HepG2 (cell line): ENCODE results near the gene CAPS. TPM values are rescaled to one million over a fixed set of nuclear protein-coding genes. Genes with fewer than 3 reads are reported as not detected.

Source experiments
- ATAC-seq: fragments of 200-7000 bp; cut with Tn5 transposase; 3 replicates; pipeline ENCODE4 v1.9.1; 2020; ENCODE audit warnings: mild to moderate bottlenecking, moderate library complexity
- BruUV-seq: library from RNA; stranded (reverse); fragments of 400-500 nt; replicated peaks from 2 replicates; lab custom pipeline; 2021; lab: Mats Ljungman, UMichigan
- CTCF ChIA-PET: fragments of 300-600 bp; formaldehyde crosslinking; extraction: SDS; loops from one replicate; lab custom pipeline; 2021; ENCODE audit warnings: low total read pairs, inconsistent platforms, low intra/inter-chr PET ratio; lab: Yijun Ruan, JAX
- POLR2A ChIA-PET: fragments of 350-600 bp; sonication (Branson Sonifier 250); formaldehyde crosslinking; loops from one replicate; lab custom pipeline; 2020; ENCODE audit warnings: antibody characterized with exemption, inconsistent platforms; lab: Yijun Ruan, JAX
- DNase-seq: peaks from one replicate; pipeline ENCODE4 v3.0.0-alpha.2; 2015; ENCODE audit warnings: low spot score
- FAIRE-seq: peaks from 3 replicates; lab custom pipeline; 2011; peaks lifted over from hg19 to GRCh38; lab: Jason Lieb, UNC
- H2AFZ ChIP-seq: one replicate; pipeline ENCODE4 v1.6.1; 2011; ENCODE audit warnings: low read length, inconsistent platforms
- H3K27ac ChIP-seq: fragments of 300-600 bp; 3 replicates; pipeline ENCODE4 v1.8.0; 2011; ENCODE audit warnings: mixed run types, mild to moderate bottlenecking, mixed read lengths, low read length, inconsistent platforms; ENCODE audit not compliant: insufficient read depth; ENCODE audit errors: extremely low read length
- H3K27me3 ChIP-seq, 2 experiments: fragments of 200-600 bp in 1 of 2; 2 replicates in 1 of 2; 3 replicates in 1 of 2; pipeline versions ENCODE4 v1.6.0 to v1.8.0; 2011; ENCODE audit warnings: low read length in 2 of 2, mild to moderate bottlenecking in 2 of 2, moderate library complexity in 2 of 2, inconsistent platforms in 1 of 2; ENCODE audit not compliant: insufficient read depth in 2 of 2, control insufficient read depth in 1 of 2
- H3K36me3 ChIP-seq, 2 experiments: fragments of 200-600 bp in 1 of 2; replicated peaks in 1 of 2; 2 replicates in 1 of 2; 3 replicates in 1 of 2; pipeline versions ENCODE4 v1.5.1 to v1.8.0; 2011; ENCODE audit warnings: low read length in 2 of 2, inconsistent platforms in 1 of 2; ENCODE audit not compliant: insufficient read depth in 2 of 2, control insufficient read depth in 1 of 2
- H3K4me1 ChIP-seq: 2 replicates; pipeline ENCODE4 v1.5.1; 2012; ENCODE audit warnings: low read length, inconsistent platforms; ENCODE audit not compliant: insufficient read depth
- H3K4me2 ChIP-seq: 2 replicates; pipeline ENCODE4 v1.6.0; 2011; ENCODE audit warnings: low read depth, low read length, inconsistent platforms
- H3K4me3 ChIP-seq, 3 experiments: fragments of 200-600 bp in 1 of 3; sonication (generic), shearing (Covaris generic) in 1 of 3; replicated peaks in 1 of 3; 2 replicates each; pipeline ENCODE4 v1.5.1; 2011 to 2016; ENCODE audit warnings: low read length in 3 of 3, inconsistent platforms in 2 of 3, low read depth in 2 of 3, mild to moderate bottlenecking in 2 of 3, control low read depth in 1 of 3, mixed read lengths in 1 of 3; ENCODE audit not compliant: insufficient read depth in 1 of 3
- H3K79me2 ChIP-seq: one replicate; pipeline ENCODE4 v1.6.1; 2011; ENCODE audit warnings: low read length, inconsistent platforms; ENCODE audit not compliant: insufficient read depth
- H3K9ac ChIP-seq: 2 replicates; pipeline ENCODE4 v1.6.0; 2011; ENCODE audit warnings: mild to moderate bottlenecking, low read depth, low read length, inconsistent platforms; ENCODE audit not compliant: insufficient read depth
- H3K9me3 ChIP-seq: 2 replicates; pipeline ENCODE4 v1.5.1; 2012; ENCODE audit warnings: mild to moderate bottlenecking, low read length
- H4K20me1 ChIP-seq: 2 replicates; pipeline ENCODE4 v1.6.0; 2011; ENCODE audit warnings: inconsistent platforms, mild to moderate bottlenecking, low read length, moderate library complexity; ENCODE audit not compliant: insufficient read depth
- AGO2 ChIP-seq: fragments of 200-400 bp; formaldehyde crosslinking; optimal IDR thresholded peaks from 2 replicates; pipeline ENCODE3; 2017; ENCODE audit warnings: mild to moderate bottlenecking, low read depth, low read length, moderate library complexity
- CTCF ChIP-seq: sonication (generic); formaldehyde crosslinking; IDR thresholded peaks from 2 replicates; pipeline ENCODE4 v1.5.0; 2020; ENCODE audit warnings: mild to moderate bottlenecking, missing genetic modification reagents, moderate library complexity
- HNRNPL ChIP-seq: fragments of 200-400 bp; formaldehyde crosslinking; IDR thresholded peaks from 2 replicates; pipeline ENCODE4 v1.6.1; 2017; ENCODE audit warnings: mild to moderate bottlenecking, low read depth, low read length
- KLF12 ChIP-seq: sonication (generic); formaldehyde crosslinking; IDR thresholded peaks from 2 replicates; pipeline ENCODE4 v1.4.0; 2020; ENCODE audit warnings: missing genetic modification reagents, borderline replicate concordance
- MIER3 ChIP-seq: IDR thresholded peaks from 2 replicates; pipeline ENCODE4 v1.6.1; 2016; ENCODE audit warnings: missing compliant biosample characterization, borderline replicate concordance
- POLR2G ChIP-seq: fragments of 200-400 bp; formaldehyde crosslinking; IDR thresholded peaks from 2 replicates; pipeline ENCODE4 v1.6.1; 2018; ENCODE audit warnings: mild to moderate bottlenecking, low read depth, low read length, moderate library complexity
- RBFOX2 ChIP-seq: fragments of 200-400 bp; formaldehyde crosslinking; IDR thresholded peaks from 2 replicates; pipeline ENCODE4 v1.6.1; 2017; ENCODE audit warnings: low read depth, mild to moderate bottlenecking, low read length
- STAG1 ChIP-seq: sonication (generic); formaldehyde crosslinking; IDR thresholded peaks from 2 replicates; pipeline ENCODE4 v1.4.0; 2020; ENCODE audit warnings: missing genetic modification reagents
- ZBTB33 ChIP-seq: sonication (generic); formaldehyde crosslinking; IDR thresholded peaks from 2 replicates; pipeline ENCODE4 v1.4.0; 2020; ENCODE audit warnings: missing genetic modification reagents
- ZNF687 ChIP-seq: sonication (generic); formaldehyde crosslinking; IDR thresholded peaks from 2 replicates; pipeline ENCODE4 v1.5.1; 2020; ENCODE audit warnings: mild to moderate bottlenecking, missing genetic modification reagents, moderate library complexity
- WGBS: methylation state at CpG from one replicate; pipeline ENCODE4 v1.1.6; 2017; ENCODE audit warnings: low lambda C conversion rate; 5-methylcytosine and 5-hydroxymethylcytosine counted together
- in situ Hi-C: cut with HindIII; loops from 2 replicates; pipeline ENCODE4 v1.10.0; 2017; ENCODE audit warnings: low pct_unique_long_range_greater_than_20kb; ENCODE audit not compliant: extremely low pct_ligation_motif_present
- intact Hi-C: fragments of 100-400 bp; cut with micrococcal nuclease; formaldehyde crosslinking; loops from one replicate; pipeline ENCODE4 v1.10.0; 2022; ENCODE audit not compliant: unreplicated experiment
- polyA plus RNA-seq, 8 experiments: library from polyadenylated mRNA; depleted of rRNA in 3 of 8; stranded (reverse) in 7 of 8; unstranded in 1 of 8; fragments of >200 nt; fragmentation: Illumina TruSeq in 4 of 8; extraction: Trizol in 4 of 8; gene quantifications; 2 replicates each; pipeline versions ENCODE4 v1.2.1 to v1.2.3, GENCODE V29; 2011 to 2016; ENCODE audit warnings: low read depth in 4 of 8, missing spikeins in 1 of 8, mixed read lengths in 1 of 8; ENCODE audit not compliant: insufficient read depth in 1 of 8
- total RNA-seq, 5 experiments: library from RNA; depleted of rRNA; stranded (reverse); fragments of >200 nt; fragmentation: Illumina TruSeq; extraction: Trizol; gene quantifications; 2 replicates each; pipeline ENCODE4 v1.2.3, GENCODE V29; 2016; ENCODE audit warnings: low read depth in 1 of 5

Gene CAPS
- total and polyA plus RNA-seq, 2 of the 13 experiments (the other 11 are each of a cell fraction or from before 2014, with no cell fraction given) = 3.1 TPM

GRCh38 chr19:5897189-5897969, 16.7 kb upstream of the CAPS start:
- Histone ChIP-seq H3K4me1 (peaks cover 32% of the 10 kb centered on the region), H3K9ac (no peak overlapping the region), H2AFZ (no peak overlapping the region), H3K36me3 (peaks cover 7 to 43% of the 10 kb centered on the region in 2 experiments; a peak in 4 of 5 replicates), H3K4me2 (no peak overlapping the region), H3K79me2 (peaks cover 31% of the 10 kb centered on the region), H3K27ac (no peak overlapping the region), H3K4me3 (no peak overlapping the region), H3K9me3 (no peaks in the 10 kb centered on the region), H3K27me3 (no peaks in the 10 kb centered on the region), H4K20me1 (peaks cover 12% of the 10 kb centered on the region; the same call in 1 of the 2 replicates)
- in situ Hi-C loops = no loop called here
- no peak for DNase-seq
- WGBS = 95% methylated on average over 22 of the region's 30 CpGs
- ChIA-PET POLR2A (interaction anchor here (2.7 kb wide), 1 partner anchor 70 kb away, joined by 14 read pairs; no protein-coding TSS in a partner anchor), CTCF (no interaction called here)
- no peak for ATAC-seq
- no peak for FAIRE-seq
- intact Hi-C loops = no loop called here
- no TSS peak for BruUV-seq
- TF ChIP-seq MIER3 (CRISPR knock-in tag) (no peak), STAG1 (CRISPR knock-in tag) (peak; percentile 18; the same call in 1 of the 2 replicates), HNRNPL (0 out of 2 replicates have a peak, but pooled peaks have one; percentile 53), AGO2 (peak; percentile 63), ZBTB33 (CRISPR knock-in tag) (peak; percentile 85), POLR2G (0 out of 2 replicates have a peak, but pooled peaks have one; percentile 26), RBFOX2 (peak; percentile 72), KLF12 (CRISPR knock-in tag) (no peak), ZNF687 (CRISPR knock-in tag) (no peak; the same call in 1 of the 2 replicates), CTCF (peak; percentile 35; the same call in 1 of the 2 replicates)
